Measurements from ENCODE around the gene SMCHD1.

DNA sequence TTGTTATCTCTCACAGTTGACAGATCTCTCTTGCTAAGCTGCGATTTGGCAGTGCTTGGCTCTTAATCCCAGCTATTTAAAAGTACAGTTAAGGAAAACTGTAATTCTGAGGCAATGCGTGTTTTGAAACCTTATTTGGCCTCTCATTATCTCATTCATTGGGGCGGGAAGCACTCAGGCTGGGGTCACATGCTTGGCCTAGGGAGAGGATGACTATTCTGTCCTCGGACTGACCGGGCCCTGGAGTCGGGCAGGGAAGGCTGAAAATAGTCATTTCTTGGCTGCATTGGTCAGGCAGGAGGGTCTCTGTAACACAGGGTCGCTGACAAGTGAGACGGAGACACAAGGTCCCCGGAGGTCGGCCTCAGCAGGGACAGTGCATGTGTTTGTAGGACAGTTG lies 171.1 kb downstream of the SMCHD1 start:
- TF ChIP-seq, protein P1, sequence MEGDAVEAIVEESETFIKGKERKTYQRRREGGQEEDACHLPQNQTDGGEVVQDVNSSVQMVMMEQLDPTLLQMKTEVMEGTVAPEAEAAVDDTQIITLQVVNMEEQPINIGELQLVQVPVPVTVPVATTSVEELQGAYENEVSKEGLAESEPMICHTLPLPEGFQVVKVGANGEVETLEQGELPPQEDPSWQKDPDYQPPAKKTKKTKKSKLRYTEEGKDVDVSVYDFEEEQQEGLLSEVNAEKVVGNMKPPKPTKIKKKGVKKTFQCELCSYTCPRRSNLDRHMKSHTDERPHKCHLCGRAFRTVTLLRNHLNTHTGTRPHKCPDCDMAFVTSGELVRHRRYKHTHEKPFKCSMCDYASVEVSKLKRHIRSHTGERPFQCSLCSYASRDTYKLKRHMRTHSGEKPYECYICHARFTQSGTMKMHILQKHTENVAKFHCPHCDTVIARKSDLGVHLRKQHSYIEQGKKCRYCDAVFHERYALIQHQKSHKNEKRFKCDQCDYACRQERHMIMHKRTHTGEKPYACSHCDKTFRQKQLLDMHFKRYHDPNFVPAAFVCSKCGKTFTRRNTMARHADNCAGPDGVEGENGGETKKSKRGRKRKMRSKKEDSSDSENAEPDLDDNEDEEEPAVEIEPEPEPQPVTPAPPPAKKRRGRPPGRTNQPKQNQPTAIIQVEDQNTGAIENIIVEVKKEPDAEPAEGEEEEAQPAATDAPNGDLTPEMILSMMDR (conservative IDR thresholded peaks at IDR 0.05; ENCODE audit: low read depth, low read length) = no peak
- TF ChIP-seq EZH2 (IDR thresholded peaks at IDR 0.05; ENCODE audit: low read length, unreplicated experiment) = no peak
